ENCODE data around the gene ARL3.

DNA sequence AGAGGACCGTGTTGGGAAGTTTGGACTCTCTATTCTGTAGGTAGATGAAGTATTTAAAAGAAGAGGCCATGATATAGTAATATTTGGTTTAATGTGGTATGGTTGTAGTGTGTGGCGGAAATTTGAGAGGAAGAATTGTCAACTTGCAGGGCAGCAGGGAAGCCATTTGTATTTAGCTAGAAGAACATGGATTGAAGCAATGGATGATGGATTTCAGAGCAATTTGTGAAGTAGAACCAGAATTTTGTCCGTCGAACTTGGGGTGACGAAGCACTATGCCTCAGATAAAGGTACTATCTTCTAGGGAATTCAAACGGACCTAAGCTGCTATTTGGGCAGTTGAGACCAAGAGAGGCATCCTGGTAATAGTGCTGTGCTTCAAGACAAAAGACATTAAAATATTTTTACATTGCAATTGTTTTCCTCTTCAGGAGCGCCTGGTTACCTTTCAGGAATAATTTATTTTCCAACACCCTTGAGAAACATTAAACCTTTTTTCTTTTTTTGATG is 28.9 kb upstream of the ARL3 start:
- TF ChIP-seq POLR2A (IDR thresholded peaks at IDR 0.05) (no peak), POLR2AphosphoS5 (IDR thresholded peaks at IDR 0.05) (no peak)
- TF ChIP-seq, protein P1, sequence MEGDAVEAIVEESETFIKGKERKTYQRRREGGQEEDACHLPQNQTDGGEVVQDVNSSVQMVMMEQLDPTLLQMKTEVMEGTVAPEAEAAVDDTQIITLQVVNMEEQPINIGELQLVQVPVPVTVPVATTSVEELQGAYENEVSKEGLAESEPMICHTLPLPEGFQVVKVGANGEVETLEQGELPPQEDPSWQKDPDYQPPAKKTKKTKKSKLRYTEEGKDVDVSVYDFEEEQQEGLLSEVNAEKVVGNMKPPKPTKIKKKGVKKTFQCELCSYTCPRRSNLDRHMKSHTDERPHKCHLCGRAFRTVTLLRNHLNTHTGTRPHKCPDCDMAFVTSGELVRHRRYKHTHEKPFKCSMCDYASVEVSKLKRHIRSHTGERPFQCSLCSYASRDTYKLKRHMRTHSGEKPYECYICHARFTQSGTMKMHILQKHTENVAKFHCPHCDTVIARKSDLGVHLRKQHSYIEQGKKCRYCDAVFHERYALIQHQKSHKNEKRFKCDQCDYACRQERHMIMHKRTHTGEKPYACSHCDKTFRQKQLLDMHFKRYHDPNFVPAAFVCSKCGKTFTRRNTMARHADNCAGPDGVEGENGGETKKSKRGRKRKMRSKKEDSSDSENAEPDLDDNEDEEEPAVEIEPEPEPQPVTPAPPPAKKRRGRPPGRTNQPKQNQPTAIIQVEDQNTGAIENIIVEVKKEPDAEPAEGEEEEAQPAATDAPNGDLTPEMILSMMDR (IDR thresholded peaks at IDR 0.05), result no peak
